ENCODE measurements around the gene STXBP2. TPM values are rescaled to one million over a fixed set of nuclear protein-coding genes. Genes with fewer than 3 reads are reported as not detected.

Gene STXBP2
- total RNA-seq, 2 donors from 2014 or later: 119 to 126 TPM

DNA sequence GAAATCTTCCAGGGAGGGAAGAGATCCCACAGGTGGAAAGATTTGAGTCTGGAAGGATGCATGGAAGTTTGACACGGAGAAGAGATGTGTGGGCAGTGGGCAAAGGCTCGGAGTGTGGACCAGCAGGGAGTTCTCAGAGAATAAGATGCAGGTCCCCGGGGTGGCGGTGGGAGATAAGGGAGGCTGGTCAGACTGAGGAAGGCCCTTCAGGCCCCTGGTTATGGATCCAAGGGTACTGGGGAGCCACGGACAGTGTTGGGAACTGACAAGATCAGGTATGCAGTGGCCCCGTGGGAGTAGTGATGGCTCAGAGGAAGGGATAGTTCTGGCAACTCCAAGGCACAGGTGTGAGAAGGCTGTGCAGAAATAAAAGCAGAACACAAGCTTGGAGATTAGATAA is 38.7 kb upstream of the STXBP2 start:
- peaks cover 7% of the 10 kb centered on the region for H3K4me1 ChIP-seq (ENCODE audit: control insufficient read depth, insufficient read depth, low read length)
- H3K9me3 ChIP-seq (ENCODE audit: control insufficient read depth, low read length): no peaks in the 10 kb centered on the region
- H3K36me3 Mint-ChIP-seq (ENCODE audit: low read depth): peaks cover 23% of the 10 kb centered on the region
- peaks cover 16% of the 10 kb centered on the region for H3K27me3 Mint-ChIP-seq (ENCODE audit: insufficient read depth)
- H3K27ac ChIP-seq (ENCODE audit: low read depth, low read length): no peak overlapping the region
- no peaks in the 10 kb centered on the region for H3K27me3 ChIP-seq (ENCODE audit: control insufficient read depth, insufficient read depth, low read length, poor library complexity, severe bottlenecking)
- peaks cover 19% of the 10 kb centered on the region for H3K4me1 Mint-ChIP-seq
- H3K27ac Mint-ChIP-seq: no peak overlapping the region
- TF ChIP-seq, protein P1, sequence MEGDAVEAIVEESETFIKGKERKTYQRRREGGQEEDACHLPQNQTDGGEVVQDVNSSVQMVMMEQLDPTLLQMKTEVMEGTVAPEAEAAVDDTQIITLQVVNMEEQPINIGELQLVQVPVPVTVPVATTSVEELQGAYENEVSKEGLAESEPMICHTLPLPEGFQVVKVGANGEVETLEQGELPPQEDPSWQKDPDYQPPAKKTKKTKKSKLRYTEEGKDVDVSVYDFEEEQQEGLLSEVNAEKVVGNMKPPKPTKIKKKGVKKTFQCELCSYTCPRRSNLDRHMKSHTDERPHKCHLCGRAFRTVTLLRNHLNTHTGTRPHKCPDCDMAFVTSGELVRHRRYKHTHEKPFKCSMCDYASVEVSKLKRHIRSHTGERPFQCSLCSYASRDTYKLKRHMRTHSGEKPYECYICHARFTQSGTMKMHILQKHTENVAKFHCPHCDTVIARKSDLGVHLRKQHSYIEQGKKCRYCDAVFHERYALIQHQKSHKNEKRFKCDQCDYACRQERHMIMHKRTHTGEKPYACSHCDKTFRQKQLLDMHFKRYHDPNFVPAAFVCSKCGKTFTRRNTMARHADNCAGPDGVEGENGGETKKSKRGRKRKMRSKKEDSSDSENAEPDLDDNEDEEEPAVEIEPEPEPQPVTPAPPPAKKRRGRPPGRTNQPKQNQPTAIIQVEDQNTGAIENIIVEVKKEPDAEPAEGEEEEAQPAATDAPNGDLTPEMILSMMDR (conservative IDR thresholded peaks at IDR 0.05): no peak
- peak overlapping the region; percentile 74 for H3K4me3 Mint-ChIP-seq
- no peak overlapping the region for H3K4me3 ChIP-seq (ENCODE audit: low read length)
- no peak for DNase-seq
- 82 to 84% methylated on average over 6 of the region's 6 CpGs for WGBS, 2 experiments (ENCODE audit: insufficient coverage in 1 of 2, insufficient read length in 1 of 2)
- H3K9me3 Mint-ChIP-seq: no peaks in the 10 kb centered on the region
- H3K9ac ChIP-seq (ENCODE audit: extremely low read depth, low read length, poor library complexity, severe bottlenecking): no peak overlapping the region
- H3K36me3 ChIP-seq (ENCODE audit: control insufficient read depth, insufficient read depth, low read length): peaks cover 15% of the 10 kb centered on the region

DNA sequence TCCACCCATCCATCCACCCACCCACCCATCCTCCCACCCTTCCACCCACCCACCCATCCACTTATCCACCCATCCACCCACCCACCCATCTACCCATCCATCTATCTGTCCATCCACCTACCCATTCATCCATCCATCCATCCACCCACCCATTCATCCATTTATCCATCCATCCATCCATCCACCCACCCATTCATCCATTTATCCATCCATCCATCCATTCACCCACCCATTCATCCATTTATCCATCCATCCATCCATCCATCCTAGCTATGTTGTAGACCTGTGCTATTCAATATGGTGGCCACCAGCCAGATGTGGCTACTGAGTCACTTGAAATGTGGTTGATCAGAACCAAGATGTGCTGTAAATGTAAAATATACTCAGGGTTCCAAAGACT is 36.2 kb upstream of the STXBP2 start:
- no peak overlapping the region for H3K27ac ChIP-seq (ENCODE audit: low read depth, low read length)
- peaks cover 19% of the 10 kb centered on the region for H3K4me1 Mint-ChIP-seq
- peaks cover 3% of the 10 kb centered on the region for H3K9me3 Mint-ChIP-seq
- H3K27me3 Mint-ChIP-seq (ENCODE audit: insufficient read depth): no peaks in the 10 kb centered on the region
- H3K9me3 ChIP-seq (ENCODE audit: control insufficient read depth, low read length): no peaks in the 10 kb centered on the region
- H3K27me3 ChIP-seq (ENCODE audit: control insufficient read depth, insufficient read depth, low read length, poor library complexity, severe bottlenecking): no peaks in the 10 kb centered on the region
- TF ChIP-seq, protein P1 (conservative IDR thresholded peaks at IDR 0.05): no peak
- no peak overlapping the region for H3K9ac ChIP-seq (ENCODE audit: extremely low read depth, low read length, poor library complexity, severe bottlenecking)
- DNase-seq: no peak
- no peak overlapping the region for H3K4me3 Mint-ChIP-seq
- no peak overlapping the region for H3K27ac Mint-ChIP-seq
- peaks cover 7% of the 10 kb centered on the region for H3K4me1 ChIP-seq (ENCODE audit: control insufficient read depth, insufficient read depth, low read length)
- H3K36me3 Mint-ChIP-seq (ENCODE audit: low read depth): peaks cover 38% of the 10 kb centered on the region
- peaks cover 25% of the 10 kb centered on the region for H3K36me3 ChIP-seq (ENCODE audit: control insufficient read depth, insufficient read depth, low read length)
- no peak overlapping the region for H3K4me3 ChIP-seq (ENCODE audit: low read length)

DNA sequence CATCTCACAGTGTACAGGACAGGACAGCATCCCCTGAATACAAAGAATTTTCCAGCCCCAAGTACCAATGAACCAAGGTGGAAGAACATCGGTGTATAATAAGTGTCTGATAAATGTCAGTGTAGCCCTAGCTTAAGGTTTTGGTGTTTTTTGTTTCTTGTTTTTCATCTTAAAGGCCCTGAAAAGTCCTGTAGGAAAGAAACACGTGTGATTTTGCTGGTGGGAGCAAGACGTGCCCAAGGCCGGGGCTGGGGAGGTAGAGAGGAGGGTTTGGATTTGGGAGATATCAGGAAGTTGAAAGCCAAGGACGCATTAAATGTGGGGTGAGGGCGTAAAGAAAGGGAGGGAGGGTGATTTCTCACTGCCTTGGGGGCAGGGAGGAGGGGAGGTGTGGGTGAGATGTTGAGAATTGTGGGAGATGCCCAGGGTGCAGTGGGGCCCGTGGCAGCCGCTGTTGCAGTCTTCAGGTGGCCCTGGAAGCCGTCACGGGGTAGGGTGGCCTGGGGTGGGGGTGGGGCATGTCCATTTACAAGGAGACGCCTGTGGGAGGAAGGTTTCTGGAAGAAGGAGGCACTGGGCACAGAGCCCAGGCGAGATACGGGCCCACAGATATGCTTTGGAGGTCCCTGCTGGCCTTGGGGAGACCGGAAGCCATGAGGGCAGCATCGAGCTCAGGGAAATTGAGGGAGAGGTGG is 34.5 kb upstream of the STXBP2 start:
- Mint-ChIP-seq H3K27ac (no peak overlapping the region), H3K27me3 (ENCODE audit: insufficient read depth) (no peaks in the 10 kb centered on the region), H3K4me3 (no peak overlapping the region), H3K36me3 (ENCODE audit: low read depth) (peaks cover 47% of the 10 kb centered on the region), H3K9me3 (peaks cover 3% of the 10 kb centered on the region), H3K4me1 (peaks cover 15% of the 10 kb centered on the region)
- no peak overlapping the region for H3K9ac ChIP-seq (ENCODE audit: extremely low read depth, low read length, poor library complexity, severe bottlenecking)
- H3K27ac ChIP-seq (ENCODE audit: low read depth, low read length): no peak overlapping the region
- H3K9me3 ChIP-seq (ENCODE audit: control insufficient read depth, low read length): no peaks in the 10 kb centered on the region
- TF ChIP-seq, protein P1 (conservative IDR thresholded peaks at IDR 0.05): no peak
- H3K4me1 ChIP-seq (ENCODE audit: control insufficient read depth, insufficient read depth, low read length): peaks cover 3% of the 10 kb centered on the region
- H3K36me3 ChIP-seq (ENCODE audit: control insufficient read depth, insufficient read depth, low read length): peaks cover 24% of the 10 kb centered on the region
- no peaks in the 10 kb centered on the region for H3K27me3 ChIP-seq (ENCODE audit: control insufficient read depth, insufficient read depth, low read length, poor library complexity, severe bottlenecking)
- no peak overlapping the region for H3K4me3 ChIP-seq (ENCODE audit: low read length)
- DNase-seq: no peak
- WGBS, 2 experiments (ENCODE audit: insufficient coverage in 1 of 2, insufficient read length in 1 of 2): 85 to 87% methylated on average over 7 to 15 of the region's 15 CpGs
